ENCODE results near the gene CCDC160. TPM values are rescaled to one million over a fixed set of nuclear protein-coding genes. Genes with fewer than 3 reads are reported as not detected.
"Not testable (repeated sequence)": the region's sequence is repeated elsewhere in the genome, so short reads cannot be mapped to it uniquely, and the experiment has no call there.

Gene CCDC160
- total RNA-seq, 1 donor from 2014 or later = not detected

- ATAC-seq = no peak
- TF ChIP-seq CTCF (IDR thresholded peaks at IDR 0.05) = no peak
- no peaks in the 10 kb centered on the region for H3K27me3 ChIP-seq
- no peak overlapping the region for H3K4me3 ChIP-seq
- intact Hi-C loops (cut with DNase I) = no loop called here
- no peak overlapping the region for H3K27ac ChIP-seq
- H3K4me1 ChIP-seq = no peaks in the 10 kb centered on the region
- no peaks in the 10 kb centered on the region for H3K9me3 ChIP-seq
- DNase-seq = no peak
- no peaks in the 10 kb centered on the region for H3K36me3 ChIP-seq
These were observed 26.5 kb upstream of the CCDC160 start for GRCh38 chrX:134210465-134210864.

DNA sequence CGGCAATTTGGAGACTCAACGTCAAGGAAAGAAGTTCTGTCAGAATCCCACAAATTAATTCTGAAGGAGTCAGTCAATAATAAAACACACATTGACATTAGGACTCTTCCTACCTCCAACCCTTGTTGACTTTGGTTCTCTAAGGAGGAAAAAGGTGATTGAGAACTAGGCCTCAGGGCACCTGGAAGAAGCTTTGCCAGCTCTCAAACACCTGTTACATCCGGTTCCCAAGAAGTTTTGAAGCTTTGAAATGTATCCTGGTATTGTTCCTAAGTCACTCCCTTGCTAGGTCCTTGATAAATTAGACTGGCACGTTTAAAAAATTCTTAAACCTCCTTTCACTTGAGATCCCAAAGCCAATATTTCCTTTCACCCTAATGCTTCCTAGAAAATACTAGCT is 1.7 kb upstream of the CCDC160 start:
- Histone ChIP-seq H3K36me3 (no peaks in the 10 kb centered on the region), H3K27me3 (no peaks in the 10 kb centered on the region), H3K27ac (no peak overlapping the region), H3K4me3 (no peak overlapping the region), H3K9me3 (no peaks in the 10 kb centered on the region), H3K4me1 (no peaks in the 10 kb centered on the region)
- intact Hi-C loops (cut with DNase I) = no loop called here
- ATAC-seq (no peak), DNase-seq (no peak)
- TF ChIP-seq CTCF (IDR thresholded peaks at IDR 0.05) = no peak

DNA sequence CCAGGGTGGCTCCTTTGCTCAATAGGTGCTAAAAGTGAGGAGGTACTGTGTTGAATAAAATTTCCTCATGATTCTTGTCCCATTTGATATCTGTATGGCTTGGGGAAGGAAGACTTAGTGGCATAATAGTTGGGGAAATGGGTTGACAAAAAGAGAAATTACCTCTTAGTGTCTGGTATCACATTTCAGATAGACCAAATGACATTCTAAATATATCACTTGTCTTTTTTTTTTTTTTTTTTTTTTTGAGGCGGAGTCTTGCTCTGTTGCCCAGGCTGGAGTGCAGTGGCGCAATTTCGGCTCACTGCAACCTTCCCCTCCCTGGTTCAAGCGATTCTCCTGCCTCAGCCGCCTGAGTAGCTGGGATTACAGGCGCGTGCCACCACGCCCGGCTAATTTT is 1.2 kb downstream of the CCDC160 start:
- H3K36me3 ChIP-seq; DNase-seq; H3K27me3 ChIP-seq; H3K27ac ChIP-seq; intact Hi-C loops (cut with DNase I); ATAC-seq; H3K4me1 ChIP-seq; H3K4me3 ChIP-seq; H3K9me3 ChIP-seq: not testable (repeated sequence)

DNA sequence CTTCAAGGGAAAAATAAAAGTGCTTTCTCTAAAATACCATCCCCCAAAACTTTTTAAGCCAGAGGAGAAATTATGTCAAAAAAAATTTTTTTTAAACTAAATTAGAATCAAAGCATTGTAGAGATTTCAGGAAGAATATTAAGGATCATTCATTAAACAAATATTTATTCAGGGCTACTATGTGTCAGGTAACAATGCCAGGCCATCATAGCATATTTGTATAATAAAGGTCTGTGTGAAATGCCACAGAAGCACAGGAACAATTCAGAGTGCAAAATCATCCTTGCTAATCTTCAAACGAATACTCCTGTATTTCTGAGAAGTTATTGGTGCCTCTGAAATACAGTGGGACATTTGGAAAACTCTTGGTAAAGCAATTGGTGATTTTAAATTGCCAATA is 2.0 kb downstream of the CCDC160 start:
- no peak overlapping the region for H3K27ac ChIP-seq
- intact Hi-C loops (cut with DNase I) = no loop called here
- no peak for ATAC-seq
- no peaks in the 10 kb centered on the region for H3K4me1 ChIP-seq
- no peaks in the 10 kb centered on the region for H3K27me3 ChIP-seq
- no peaks in the 10 kb centered on the region for H3K36me3 ChIP-seq
- no peak overlapping the region for H3K4me3 ChIP-seq
- no peak for DNase-seq
- TF ChIP-seq CTCF (IDR thresholded peaks at IDR 0.05) = no peak
- no peaks in the 10 kb centered on the region for H3K9me3 ChIP-seq

DNA sequence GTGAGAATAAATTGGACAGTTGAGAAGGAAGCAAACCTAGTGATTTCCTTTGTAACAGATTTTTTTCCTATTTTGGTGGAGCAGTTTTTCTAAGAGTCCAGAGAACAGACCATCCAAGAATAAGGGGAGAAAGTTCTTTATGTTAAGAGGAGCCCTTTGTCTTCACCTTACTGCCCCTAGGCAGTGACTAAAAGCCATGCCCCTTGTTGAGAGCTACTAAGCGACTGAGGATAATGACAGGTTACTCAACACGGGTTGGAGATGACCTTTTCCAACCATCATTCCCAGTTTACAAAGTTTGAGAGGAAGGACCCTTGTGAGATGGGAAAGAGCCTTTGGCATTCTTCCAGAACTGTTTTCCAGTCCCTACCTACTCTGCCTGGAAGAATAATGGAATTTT is 3.2 kb downstream of the CCDC160 start:
- Histone ChIP-seq H3K36me3 (no peaks in the 10 kb centered on the region), H3K27me3 (no peaks in the 10 kb centered on the region), H3K4me1 (no peaks in the 10 kb centered on the region), H3K9me3 (no peaks in the 10 kb centered on the region), H3K4me3 (no peak overlapping the region), H3K27ac (no peak overlapping the region)
- no peak for ATAC-seq
- intact Hi-C loops (cut with DNase I) = no loop called here
- TF ChIP-seq CTCF (IDR thresholded peaks at IDR 0.05) = no peak
- DNase-seq = no peak

DNA sequence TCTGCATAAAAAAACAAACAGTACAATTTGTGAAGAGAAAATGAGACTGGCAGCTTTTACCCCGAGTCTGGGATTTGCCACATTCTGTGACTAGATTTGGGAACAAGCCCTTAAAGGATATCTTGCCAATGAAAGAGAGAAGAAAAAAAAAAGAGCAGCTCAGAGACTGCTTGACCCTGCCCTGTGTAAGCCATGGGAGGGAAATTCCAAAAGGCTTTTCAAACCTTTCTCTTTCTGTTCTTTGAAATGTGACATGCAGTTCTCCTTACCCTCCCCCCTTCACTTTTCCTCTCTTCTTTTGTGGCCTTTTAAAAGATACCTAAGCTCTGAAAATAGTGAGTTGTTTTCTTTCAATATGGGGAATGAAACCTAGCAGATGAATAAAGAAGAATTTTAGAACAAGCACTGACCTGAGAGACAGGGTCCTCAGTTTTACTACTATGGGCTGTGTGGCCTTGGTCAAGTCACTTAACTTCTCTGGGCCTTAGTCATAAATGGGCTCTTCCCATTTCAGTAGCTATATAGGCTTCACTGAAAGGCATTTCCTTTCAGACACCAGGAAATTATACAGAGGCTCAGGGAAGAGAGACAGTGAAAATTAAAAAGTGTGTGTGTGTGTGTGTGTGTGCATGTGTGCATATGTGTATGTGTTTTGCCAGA is 5.1 kb downstream of the CCDC160 start:
- no peaks in the 10 kb centered on the region for H3K27me3 ChIP-seq
- H3K36me3 ChIP-seq = no peaks in the 10 kb centered on the region
- TF ChIP-seq CTCF (IDR thresholded peaks at IDR 0.05) = no peak
- DNase-seq (no peak), ATAC-seq (no peak)
- no peaks in the 10 kb centered on the region for H3K9me3 ChIP-seq
- intact Hi-C loops (cut with DNase I) = no loop called here
- H3K4me1 ChIP-seq = no peaks in the 10 kb centered on the region
- H3K4me3 ChIP-seq = no peak overlapping the region
- H3K27ac ChIP-seq = no peak overlapping the region

All from upper lobe of right lung (tissue), 1 donor.